ENCODE data around the gene NR1I2.

NR1I2 gene

GRCh38 chr3:119796368-119796767, 14.5 kb downstream of the NR1I2 start:
- H3K9me3 ChIP-seq, result no peaks in the 10 kb centered on the region
- no peaks in the 10 kb centered on the region for H3K36me3 ChIP-seq
- no peak for TF ChIP-seq CTCF (IDR thresholded peaks at IDR 0.05)
- no peak overlapping the region for H3K27ac ChIP-seq
- no peaks in the 10 kb centered on the region for H3K4me1 ChIP-seq (ENCODE audit: control insufficient read depth in 1 of 2, insufficient read depth in 1 of 2, low read depth in 1 of 2, low read length in 1 of 2)
- no peak overlapping the region for H3K4me3 ChIP-seq (ENCODE audit: low read depth in 1 of 2, low read length in 1 of 2)
- no peaks in the 10 kb centered on the region for H3K27me3 ChIP-seq

- Histone ChIP-seq H3K9me3 (no peaks in the 10 kb centered on the region), H3K36me3 (no peaks in the 10 kb centered on the region), H3K27me3 (no peaks in the 10 kb centered on the region), H3K27ac (no peak overlapping the region), H3K4me1 (ENCODE audit: control insufficient read depth in 1 of 2, insufficient read depth in 1 of 2, low read depth in 1 of 2, low read length in 1 of 2) (no peaks in the 10 kb centered on the region), H3K4me3 (ENCODE audit: low read depth in 1 of 2, low read length in 1 of 2) (no peak overlapping the region)
- TF ChIP-seq CTCF (IDR thresholded peaks at IDR 0.05), result no peak
Observed at GRCh38 chr3:119796785-119797184, 14.9 kb downstream of the NR1I2 start.

- no peaks in the 10 kb centered on the region for H3K4me1 ChIP-seq (ENCODE audit: control insufficient read depth in 1 of 2, insufficient read depth in 1 of 2, low read depth in 1 of 2, low read length in 1 of 2)
- H3K36me3 ChIP-seq, result no peaks in the 10 kb centered on the region
- no peaks in the 10 kb centered on the region for H3K9me3 ChIP-seq
- H3K27me3 ChIP-seq, result no peaks in the 10 kb centered on the region
- no peak overlapping the region for H3K27ac ChIP-seq
- no peak for TF ChIP-seq CTCF (IDR thresholded peaks at IDR 0.05)
- H3K4me3 ChIP-seq (ENCODE audit: low read depth in 1 of 2, low read length in 1 of 2), result no peak overlapping the region
Observed at GRCh38 chr3:119800844-119801243, 18.9 kb downstream of the NR1I2 start.

- Histone ChIP-seq H3K36me3 (no peaks in the 10 kb centered on the region), H3K9me3 (no peaks in the 10 kb centered on the region), H3K27ac (no peak overlapping the region), H3K27me3 (no peaks in the 10 kb centered on the region), H3K4me1 (ENCODE audit: control insufficient read depth in 1 of 2, insufficient read depth in 1 of 2, low read depth in 1 of 2, low read length in 1 of 2) (peaks cover 13 to 14% of the 10 kb centered on the region in 2 experiments), H3K4me3 (ENCODE audit: low read depth in 1 of 2, low read length in 1 of 2) (no peak overlapping the region)
- no peak for TF ChIP-seq CTCF (IDR thresholded peaks at IDR 0.05)
Observed at GRCh38 chr3:119808244-119808643, 26.3 kb downstream of the NR1I2 start.

- H3K9me3 ChIP-seq, result no peaks in the 10 kb centered on the region
- no peaks in the 10 kb centered on the region for H3K27me3 ChIP-seq
- H3K4me1 ChIP-seq (ENCODE audit: control insufficient read depth in 1 of 2, insufficient read depth in 1 of 2, low read depth in 1 of 2, low read length in 1 of 2), result peaks cover 13 to 14% of the 10 kb centered on the region in 2 experiments
- no peak for TF ChIP-seq CTCF (IDR thresholded peaks at IDR 0.05)
- H3K4me3 ChIP-seq (ENCODE audit: low read depth in 1 of 2, low read length in 1 of 2), result no peak overlapping the region
- no peaks in the 10 kb centered on the region for H3K36me3 ChIP-seq
- H3K27ac ChIP-seq, result no peak overlapping the region
Observed at GRCh38 chr3:119808843-119809242, 26.9 kb downstream of the NR1I2 start.
